ENCODE data around the gene RRN3.
"Not testable (repeated sequence)": the region's sequence is repeated elsewhere in the genome, so short reads cannot be mapped to it uniquely, and the experiment has no call there.

DNA sequence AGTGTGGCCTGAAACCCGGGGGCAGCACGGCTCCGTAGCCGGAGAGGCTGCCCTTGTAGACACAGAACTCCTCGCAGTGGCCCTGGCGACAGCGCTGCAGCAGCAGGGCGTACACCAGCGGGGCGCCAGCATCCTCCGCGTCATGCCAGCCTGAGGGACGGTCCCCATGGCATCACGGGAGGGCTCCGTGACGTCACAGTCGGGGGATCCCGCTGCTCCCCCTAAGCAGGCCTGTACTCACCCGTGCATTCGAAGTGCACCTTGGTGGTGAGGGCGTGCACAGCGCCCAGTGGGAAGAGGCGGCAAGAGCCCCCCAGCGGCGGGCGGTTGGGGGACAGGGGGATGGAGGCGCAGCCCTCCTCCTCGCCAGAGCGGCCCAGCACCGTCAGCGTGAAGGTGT lies 39.5 kb upstream of the RRN3 start:
- TF ChIP-seq, protein P1, sequence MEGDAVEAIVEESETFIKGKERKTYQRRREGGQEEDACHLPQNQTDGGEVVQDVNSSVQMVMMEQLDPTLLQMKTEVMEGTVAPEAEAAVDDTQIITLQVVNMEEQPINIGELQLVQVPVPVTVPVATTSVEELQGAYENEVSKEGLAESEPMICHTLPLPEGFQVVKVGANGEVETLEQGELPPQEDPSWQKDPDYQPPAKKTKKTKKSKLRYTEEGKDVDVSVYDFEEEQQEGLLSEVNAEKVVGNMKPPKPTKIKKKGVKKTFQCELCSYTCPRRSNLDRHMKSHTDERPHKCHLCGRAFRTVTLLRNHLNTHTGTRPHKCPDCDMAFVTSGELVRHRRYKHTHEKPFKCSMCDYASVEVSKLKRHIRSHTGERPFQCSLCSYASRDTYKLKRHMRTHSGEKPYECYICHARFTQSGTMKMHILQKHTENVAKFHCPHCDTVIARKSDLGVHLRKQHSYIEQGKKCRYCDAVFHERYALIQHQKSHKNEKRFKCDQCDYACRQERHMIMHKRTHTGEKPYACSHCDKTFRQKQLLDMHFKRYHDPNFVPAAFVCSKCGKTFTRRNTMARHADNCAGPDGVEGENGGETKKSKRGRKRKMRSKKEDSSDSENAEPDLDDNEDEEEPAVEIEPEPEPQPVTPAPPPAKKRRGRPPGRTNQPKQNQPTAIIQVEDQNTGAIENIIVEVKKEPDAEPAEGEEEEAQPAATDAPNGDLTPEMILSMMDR (conservative IDR thresholded peaks at IDR 0.05 in 1 of 2, IDR thresholded peaks at IDR 0.05 in 1 of 2; ENCODE audit: extremely low read depth in 1 of 2, insufficient read depth in 1 of 2, low read depth in 1 of 2, low read length in 2 of 2): not testable (repeated sequence)
- not testable (repeated sequence) for TF ChIP-seq EZH2 (IDR thresholded peaks at IDR 0.05; ENCODE audit: borderline replicate concordance, low read length)

Measured in mammary epithelial cell (primary cell).